ENCODE data around the gene SOCS1. TPM values are rescaled to one million over a fixed set of nuclear protein-coding genes. Genes with fewer than 3 reads are reported as not detected.
A peak's percentile ranks its signal among the peaks of the same experiment; 100 is the strongest.

The SOCS1 gene
- total and polyA plus RNA-seq, 2 donors (not counting 1 experiment from before 2014, with no cell fraction given) = 29.7 to 107 TPM

- Histone ChIP-seq H3K27ac (ENCODE audit: low read length in 2 of 2) (no peak overlapping the region), H3K36me3 (replicated peaks in 1 of 2; ENCODE audit: control extremely low read depth in 1 of 2, control insufficient read depth in 1 of 2, extremely low read depth in 1 of 2, insufficient read depth in 2 of 2, low read length in 1 of 2) (peaks cover 2 to 10% of the 10 kb centered on the region in 2 experiments), H4K20me1 (ENCODE audit: control insufficient read depth, insufficient read depth, low read length, poor library complexity, severe bottlenecking) (peaks cover 33% of the 10 kb centered on the region), H2AFZ (ENCODE audit: insufficient read depth, low read depth, low read length, poor library complexity, severe bottlenecking) (peak overlapping the region; percentile 97), H3K4me2 (replicated peaks; ENCODE audit: low read depth, low read length, poor library complexity, severe bottlenecking) (peak overlapping the region; percentile 98), H3K79me2 (ENCODE audit: control insufficient read depth, insufficient read depth, low read length) (peaks cover 15% of the 10 kb centered on the region), H3K27me3 (replicated peaks in 1 of 4; ENCODE audit: control extremely low read depth in 1 of 4, control insufficient read depth in 3 of 4, insufficient read depth in 4 of 4, low read length in 3 of 4) (no peaks in the 10 kb centered on the region), H3K9ac (ENCODE audit: low read length) (peak overlapping the region; percentile 91), H3K9me3 (ENCODE audit: control extremely low read depth in 1 of 3, control insufficient read depth in 2 of 3, insufficient read depth in 1 of 3, low read length in 2 of 3) (no peaks in the 10 kb centered on the region), H3K4me1 (ENCODE audit: control insufficient read depth in 2 of 2, insufficient read depth in 2 of 2, low read length in 2 of 2) (peaks cover 48 to 55% of the 10 kb centered on the region in 2 donors), H3K4me3 (ENCODE audit: control extremely low read depth in 1 of 5, extremely low read depth in 1 of 5, insufficient read depth in 1 of 5, low read depth in 2 of 5, low read length in 4 of 5) (peak overlapping the region; percentile 6 to 90 (median 72))
- peak overlapping the region; percentile 96 for H3K27ac Mint-ChIP-seq
- POLR2A ChIA-PET = interaction anchor here (0.5 to 5.8 kb wide), 10 partner anchors 16 to 293 kb away, joined by 3 to 89 read pairs (median 14); partner anchors contain the start of gene PRM3
- H3K27me3 Mint-ChIP-seq = no peaks in the 10 kb centered on the region
- intact Hi-C loops (cut with micrococcal nuclease) = loop anchor here (1.0 to 10.0 kb wide), 5 partner anchors 180 to 657 kb away; partner anchors contain the start of genes GSPT1 and NUBP1
- WGBS (ENCODE audit: insufficient coverage) = 27% methylated on average over 18 of the region's 21 CpGs
- TF ChIP-seq EZH2 (IDR thresholded peaks at IDR 0.05; ENCODE audit: borderline replicate concordance, insufficient read depth, low read depth, low read length, poor library complexity, severe bottlenecking) = no peak
- peak; percentile 57 for TF ChIP-seq CTCF (IDR thresholded peaks at IDR 0.05)
- peak; percentile 66 for DNase-seq
- CTCF ChIA-PET = interaction anchor here (0.6 to 10.3 kb wide), 22 partner anchors 9 to 362 kb away, joined by 3 to 223 read pairs (median 4); partner anchors contain the start of gene PRM3
- peaks cover 46% of the 10 kb centered on the region for H3K4me1 Mint-ChIP-seq
- no peak for ATAC-seq (ENCODE audit: low read depth)
- no peaks in the 10 kb centered on the region for H3K9me3 Mint-ChIP-seq (ENCODE audit: insufficient read depth)
- H3K4me3 Mint-ChIP-seq = peak overlapping the region; percentile 99
Observed at GRCh38 chr16:11257131-11257938, 1.3 kb upstream of the SOCS1 start.

Data from B cell (primary cell).